Cortex of kidney (tissue), 1 donor: ENCODE measurements around the gene FAM3B.

Experiments
- DNase-seq: peaks from one replicate; lab custom pipeline; 2025; lab: John Stamatoyannopoulos, UW

The FAM3B gene

DNA sequence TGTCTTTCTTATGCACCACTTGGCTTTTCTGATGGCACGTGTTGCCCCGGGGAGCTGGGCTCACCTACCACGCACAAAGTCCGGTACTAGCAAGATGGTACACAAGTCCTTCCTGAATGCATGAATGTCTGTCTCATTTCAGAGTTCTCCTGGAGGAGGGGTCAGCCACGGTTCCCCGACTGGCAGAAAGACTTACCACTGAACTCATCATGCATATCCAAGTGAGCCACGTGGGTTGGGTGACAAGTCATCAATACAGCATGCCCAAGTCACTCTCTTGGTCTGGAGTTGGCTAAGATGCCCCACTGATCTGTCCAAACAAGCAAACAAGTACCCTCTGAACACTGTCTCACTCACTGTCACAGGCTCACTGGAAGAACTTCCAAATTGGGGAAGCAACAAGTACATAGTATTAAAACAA, 80.9 kb downstream of the FAM3B start:
- DNase-seq, result no peak

DNA sequence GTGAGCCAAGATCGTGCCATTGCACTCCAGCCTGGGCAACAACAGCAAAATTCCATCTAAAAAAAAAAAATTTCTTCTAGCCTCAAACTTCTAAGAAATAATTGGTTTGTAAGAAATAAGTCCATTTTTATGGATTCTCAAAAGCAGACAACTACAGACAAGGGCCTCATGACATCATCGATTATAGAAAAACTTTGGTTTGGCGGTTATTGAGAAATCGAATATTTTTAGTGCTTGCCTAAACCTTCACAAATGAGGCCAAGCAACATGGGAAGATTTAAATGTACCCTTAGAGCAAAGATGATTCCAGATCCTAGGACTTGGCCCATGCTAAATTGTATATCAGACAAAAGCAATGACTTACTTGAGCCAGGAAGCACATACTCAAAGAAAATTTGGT, 81.7 kb downstream of the FAM3B start:
- no peak for DNase-seq

DNA sequence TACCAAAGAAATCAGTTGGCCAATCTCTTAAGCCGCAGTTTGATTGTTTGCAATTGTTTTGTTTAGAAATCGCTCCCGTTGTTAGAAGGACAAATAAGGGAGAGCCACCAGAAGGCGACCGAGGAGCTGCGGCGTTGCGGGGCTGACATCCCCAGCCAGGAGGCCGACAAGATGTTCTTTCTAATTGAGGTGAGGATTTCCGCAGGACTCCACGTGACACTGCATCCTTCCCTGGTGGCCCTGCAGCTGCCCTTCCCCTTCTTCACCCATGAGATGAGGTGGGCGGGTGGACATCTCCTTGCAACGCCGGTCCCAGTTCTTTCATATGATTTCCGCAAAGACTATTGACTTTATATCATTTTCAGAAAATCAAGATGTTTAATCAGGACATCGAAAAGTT, 82.2 kb downstream of the FAM3B start:
- DNase-seq, result no peak

DNA sequence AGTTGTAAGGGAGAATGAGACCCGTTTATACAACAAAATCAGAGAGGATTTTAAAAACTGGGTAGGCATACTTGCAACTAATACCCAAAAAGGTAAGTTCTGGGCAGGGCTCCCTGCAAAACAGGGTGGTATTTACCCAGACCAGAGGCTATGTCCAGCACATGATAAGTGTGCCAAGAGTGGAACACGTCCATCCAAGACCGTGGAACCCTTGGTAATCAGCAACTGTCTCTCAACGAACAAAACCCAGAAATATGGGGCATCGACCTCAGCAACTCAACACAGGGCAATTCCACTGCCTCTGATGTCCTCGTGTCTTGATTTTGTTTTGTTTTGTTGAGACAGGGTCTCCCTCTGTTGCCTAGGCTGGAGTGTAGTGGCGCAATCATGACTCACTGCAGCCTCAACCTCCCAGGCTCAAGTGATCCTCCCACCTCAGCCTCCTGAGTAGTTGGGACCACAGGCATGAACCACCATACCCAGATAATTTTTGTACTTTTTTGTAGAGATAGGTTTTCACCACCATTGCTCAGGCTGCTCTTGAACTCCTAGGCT, 82.7 kb downstream of the FAM3B start:
- DNase-seq, result no peak

DNA sequence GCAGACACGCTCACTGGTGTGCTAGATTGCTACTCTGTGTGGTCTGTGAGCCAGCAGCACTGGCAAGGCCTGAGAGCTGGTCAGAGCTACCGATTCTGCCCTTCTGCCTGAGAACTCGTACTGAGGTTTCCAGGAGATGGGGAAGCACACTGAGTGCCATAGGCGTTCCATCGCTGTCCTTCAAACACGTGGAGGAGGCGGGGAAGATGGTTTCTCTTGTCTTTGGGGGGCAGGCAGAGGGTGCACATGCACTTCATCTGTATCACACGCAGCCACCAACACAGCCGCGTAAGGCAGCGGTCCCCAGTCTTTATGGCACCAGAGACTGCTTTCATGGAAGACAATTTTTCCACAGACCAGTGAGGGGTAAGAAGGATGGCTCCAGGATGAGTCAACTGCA, 85.6 kb downstream of the FAM3B start:
- DNase-seq, result no peak

DNA sequence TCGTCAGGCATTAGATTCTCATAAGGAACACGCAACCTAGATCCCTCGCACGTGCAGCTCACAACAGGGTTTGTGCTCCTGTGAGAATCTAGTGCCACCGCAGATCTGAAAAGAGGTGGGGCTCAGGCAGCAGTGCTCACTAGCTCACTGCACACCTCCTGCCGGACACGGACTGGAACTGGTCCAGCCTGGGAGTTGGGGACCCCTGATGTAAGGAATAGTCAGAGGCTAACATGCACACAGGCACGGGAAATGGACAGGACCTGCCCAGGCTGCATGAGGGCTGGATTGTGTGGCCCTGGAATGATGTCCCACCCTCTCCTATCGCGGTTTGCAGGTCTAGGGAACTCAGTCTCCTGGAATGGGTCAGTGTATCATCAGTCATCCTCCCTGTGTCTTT, 86.2 kb downstream of the FAM3B start:
- no peak for DNase-seq

DNA sequence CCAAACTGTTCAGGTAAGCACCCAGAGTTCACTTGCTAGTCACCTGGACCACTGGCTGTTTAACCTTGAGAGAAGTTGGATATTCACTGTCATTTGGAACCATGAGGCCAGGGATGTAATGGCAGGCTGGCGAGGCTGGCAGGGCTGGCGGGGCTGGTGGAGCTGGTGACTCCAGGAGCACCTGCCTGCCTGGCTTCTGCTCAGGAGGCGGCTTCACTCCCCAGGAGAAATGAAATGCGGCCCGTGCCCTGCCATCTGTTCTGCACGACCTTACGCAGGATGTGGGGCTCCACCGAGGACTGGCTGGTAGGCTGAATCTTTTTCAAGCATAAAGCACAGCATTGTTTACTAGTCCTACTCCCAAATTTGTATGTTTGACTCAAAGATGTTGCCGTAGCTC, 86.7 kb downstream of the FAM3B start:
- no peak for DNase-seq

DNA sequence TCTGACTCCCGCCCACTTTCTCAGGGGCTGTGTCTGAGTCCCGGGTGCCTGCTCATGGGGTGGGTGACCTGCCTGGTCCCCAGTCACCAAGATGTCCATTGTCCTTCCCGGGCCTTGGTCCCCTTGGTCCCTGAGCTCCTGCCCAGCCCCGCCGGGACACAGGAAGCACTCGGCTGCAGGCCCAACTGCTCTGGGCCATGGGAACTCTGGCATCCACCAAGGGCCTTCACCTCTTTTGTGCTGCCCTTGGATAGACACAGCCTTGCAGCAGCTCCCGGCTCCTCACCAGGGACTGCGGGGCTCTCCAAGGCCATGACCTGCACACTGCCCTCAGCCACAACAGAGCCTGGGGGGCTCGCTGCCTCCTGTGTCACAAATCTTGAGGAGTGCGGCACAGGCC, 87.4 kb downstream of the FAM3B start:
- no peak for DNase-seq

DNA sequence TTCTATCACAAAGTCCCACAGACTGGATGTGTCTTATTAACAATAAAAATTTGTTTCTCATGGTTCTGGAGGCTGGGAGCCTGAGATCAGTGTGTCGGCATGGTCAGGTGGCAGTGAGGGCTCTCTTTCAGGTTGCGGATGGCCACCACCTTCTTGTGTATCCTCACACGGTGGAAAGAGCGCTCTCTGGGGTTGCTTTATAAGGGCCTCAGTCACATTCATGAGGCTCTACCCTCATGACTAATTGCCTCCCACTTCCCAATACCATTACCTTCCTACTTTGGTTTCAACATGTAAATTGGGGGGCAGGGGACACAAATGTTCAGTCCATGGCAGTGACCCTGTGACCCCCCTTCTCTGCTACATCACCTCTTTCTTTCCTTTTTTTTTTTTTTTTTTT, 88.7 kb downstream of the FAM3B start:
- DNase-seq, result no peak

DNA sequence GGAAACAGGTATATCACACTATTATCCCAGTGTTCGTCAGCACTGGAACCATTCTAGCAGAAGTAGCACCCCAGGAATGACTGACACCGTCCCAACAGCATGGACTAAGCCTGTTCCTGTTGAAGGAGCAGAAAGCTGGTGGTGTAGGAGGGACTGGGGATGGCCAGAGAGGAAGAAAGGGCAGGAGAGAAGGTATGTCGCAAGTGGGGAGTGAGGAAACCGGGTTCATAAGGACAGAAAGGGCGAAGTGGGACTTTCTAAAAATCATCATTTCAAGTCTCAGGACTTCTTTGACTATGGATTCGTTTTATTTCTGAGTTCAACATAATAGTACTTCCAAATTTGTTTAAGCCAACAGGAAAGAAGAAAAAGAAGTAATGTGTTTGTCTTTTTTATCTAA, 89.7 kb downstream of the FAM3B start:
- no peak for DNase-seq
